IMR-90 (cell line): ENCODE results near the gene KRT10. TPM values are rescaled to one million over a fixed set of nuclear protein-coding genes. Genes with fewer than 3 reads are reported as not detected.

Source experiments
- ATAC-seq: fragments of 200-7000 bp; cut with Tn5 transposase; 2 replicates; pipeline ENCODE4 v1.9.1; 2020; ENCODE audit warnings: low read depth, mild to moderate bottlenecking, moderate library complexity
- BruUV-seq: library from RNA; stranded (reverse); fragments of 400-500 nt; replicated peaks from 2 replicates; lab custom pipeline; 2021; lab: Mats Ljungman, UMichigan
- CTCF ChIA-PET: fragments of 300-600 bp; formaldehyde crosslinking; extraction: SDS; loops from one replicate; lab custom pipeline; 2021; ENCODE audit warnings: antibody characterized with exemption; lab: Yijun Ruan, JAX
- POLR2A ChIA-PET: fragments of 300-600 bp; sonication (Branson Sonifier 250); formaldehyde crosslinking; loops from one replicate; lab custom pipeline; 2022; ENCODE audit warnings: antibody characterized with exemption; ENCODE audit not compliant: unreplicated experiment; lab: Charles Lee
- DNase-seq: peaks from one replicate; pipeline ENCODE4 v3.0.0; 2013
- H2AFZ ChIP-seq: replicated peaks from 2 replicates; pipeline ENCODE3; 2013; ENCODE audit warnings: low read length, mild to moderate bottlenecking; ENCODE audit not compliant: poor library complexity
- H2AK5ac ChIP-seq: 2 replicates; pipeline ENCODE4 v1.6.1; 2013; ENCODE audit warnings: low read depth, low read length, inconsistent platforms
- H2AK9ac ChIP-seq: replicated peaks from 2 replicates; pipeline ENCODE3; 2013; ENCODE audit warnings: mild to moderate bottlenecking, low read depth, low read length, moderate library complexity; ENCODE audit not compliant: poor library complexity
- H2BK120ac ChIP-seq: 2 replicates; pipeline ENCODE4 v1.6.1; 2013; ENCODE audit warnings: low read depth, low read length, inconsistent platforms
- H2BK15ac ChIP-seq: 3 replicates; pipeline ENCODE4 v1.6.1; 2013; ENCODE audit warnings: low read depth, low read length, inconsistent platforms
- H2BK20ac ChIP-seq: 2 replicates; pipeline ENCODE4 v1.6.1; 2013; ENCODE audit warnings: low read depth, mild to moderate bottlenecking, inconsistent platforms, low read length, moderate library complexity
- H2BK5ac ChIP-seq: 2 replicates; pipeline ENCODE4 v1.6.1; 2013; ENCODE audit warnings: mild to moderate bottlenecking, low read depth, low read length, inconsistent platforms; ENCODE audit not compliant: poor library complexity, severe bottlenecking
- H3K14ac ChIP-seq: replicated peaks from 2 replicates; pipeline ENCODE4 v1.6.1; 2013; ENCODE audit warnings: low read depth, low read length, inconsistent platforms
- H3K18ac ChIP-seq: 2 replicates; pipeline ENCODE4 v1.6.1; 2013; ENCODE audit warnings: low read depth, low read length, control low read depth
- H3K23ac ChIP-seq: 2 replicates; pipeline ENCODE4 v1.6.1; 2013; ENCODE audit warnings: low read depth, low read length, inconsistent platforms
- H3K27ac ChIP-seq: 2 replicates; pipeline ENCODE4 v1.5.1; 2013; ENCODE audit warnings: mild to moderate bottlenecking, control low read depth, low read length; ENCODE audit not compliant: insufficient read depth
- H3K27me3 ChIP-seq: 2 replicates; pipeline ENCODE4 v1.6.1; 2013; ENCODE audit warnings: low read length; ENCODE audit not compliant: control insufficient read depth, insufficient read depth
- H3K36me3 ChIP-seq: 2 replicates; pipeline ENCODE4 v1.6.1; 2013; ENCODE audit warnings: low read length, mixed read lengths; ENCODE audit not compliant: control insufficient read depth, insufficient read depth
- H3K4ac ChIP-seq: 2 replicates; pipeline ENCODE4 v1.6.1; 2013; ENCODE audit warnings: low read depth, low read length, inconsistent platforms
- H3K4me1 ChIP-seq: 2 replicates; pipeline ENCODE4 v1.6.1; 2013; ENCODE audit warnings: low read length, mixed read lengths; ENCODE audit not compliant: control insufficient read depth, insufficient read depth
- H3K4me2 ChIP-seq: 2 replicates; pipeline ENCODE4 v1.6.1; 2013; ENCODE audit warnings: low read depth, mild to moderate bottlenecking, control low read depth, low read length, moderate library complexity
- H3K4me3 ChIP-seq: 2 replicates; pipeline ENCODE4 v1.5.1; 2013; ENCODE audit warnings: low read depth, mild to moderate bottlenecking, control low read depth, low read length, moderate library complexity; ENCODE audit not compliant: insufficient read depth
- H3K56ac ChIP-seq: 2 replicates; pipeline ENCODE4 v1.6.1; 2013; ENCODE audit warnings: low read length, inconsistent platforms; ENCODE audit not compliant: insufficient read depth; ENCODE audit errors: extremely low read depth
- H3K79me1 ChIP-seq, 2 experiments: 2 replicates each; pipeline ENCODE4 v1.6.1; 2013; ENCODE audit warnings: low read length in 2 of 2, inconsistent platforms in 1 of 2, low read depth in 1 of 2
- H3K9ac ChIP-seq: 2 replicates; pipeline ENCODE4 v1.6.1; 2013; ENCODE audit warnings: low read depth, low read length, control low read depth
- H3K9me1 ChIP-seq: 2 replicates; pipeline ENCODE4 v1.6.1; 2013; ENCODE audit warnings: low read length, inconsistent platforms; ENCODE audit not compliant: insufficient read depth
- H3K9me3 ChIP-seq: 2 replicates; pipeline ENCODE4 v1.6.1; 2013; ENCODE audit warnings: low read length; ENCODE audit not compliant: control insufficient read depth, insufficient read depth
- H4K20me1 ChIP-seq: 2 replicates; pipeline ENCODE4 v1.6.1; 2013; ENCODE audit warnings: low read length, inconsistent platforms; ENCODE audit not compliant: insufficient read depth
- H4K5ac ChIP-seq: 2 replicates; pipeline ENCODE4 v1.6.1; 2013; ENCODE audit warnings: mild to moderate bottlenecking, low read depth, low read length, control low read depth
- H4K8ac ChIP-seq, 2 experiments: 2 replicates each; pipeline ENCODE4 v1.6.1; 2013; ENCODE audit warnings: low read depth in 2 of 2, low read length in 2 of 2, control low read depth in 1 of 2, inconsistent platforms in 1 of 2
- H4K91ac ChIP-seq: 2 replicates; pipeline ENCODE4 v1.6.1; 2013; ENCODE audit warnings: low read depth, low read length, inconsistent platforms; ENCODE audit not compliant: insufficient read depth
- BHLHE40 ChIP-seq: fragments of 150-350 bp; IDR thresholded peaks from 2 replicates; pipeline ENCODE4 v1.6.1; 2016; ENCODE audit warnings: mild to moderate bottlenecking, low read depth, low read length
- NFE2L2 ChIP-seq: fragments of 150-350 bp; IDR thresholded peaks from 2 replicates; pipeline ENCODE4 v1.6.1; 2016; ENCODE audit warnings: low read depth, mild to moderate bottlenecking, low read length
- RAD21 ChIP-seq: IDR thresholded peaks from 2 replicates; pipeline ENCODE4 v1.6.1; 2012; ENCODE audit warnings: low read length, improper control_type of control experiment
- RFX5 ChIP-seq: IDR thresholded peaks from 2 replicates; pipeline ENCODE4 v1.8.0; 2012; ENCODE audit warnings: low read depth, mild to moderate bottlenecking, low read length, moderate library complexity
- WGBS, 2 experiments: methylation state at CpG; one replicate each; pipeline versions ENCODE4 v1.1.5 to v1.1.7; 2013; ENCODE audit warnings: missing lambda C conversion rate in 2 of 2; ENCODE audit not compliant: insufficient read length in 1 of 2; ENCODE audit errors: extremely low coverage in 2 of 2; 5-methylcytosine and 5-hydroxymethylcytosine counted together
- dilution Hi-C: fragments of 300-500 bp; cut with HindIII; formaldehyde crosslinking; loops from one replicate; pipeline ENCODE4 v1.14.3; 2018; ENCODE audit warnings: low sequenced_read_pairs; ENCODE audit not compliant: unreplicated experiment
- in situ Hi-C: fragments of 300-500 bp; cut with MboI; formaldehyde crosslinking; loops from 3 replicates; pipeline ENCODE4 v1.14.3; 2019; ENCODE audit warnings: low sequenced_read_pairs, inconsistent platforms, mixed read lengths
- intact Hi-C: fragments of 100-400 bp; cut with micrococcal nuclease; formaldehyde crosslinking; loops from 2 replicates; pipeline ENCODE4 v1.10.0; 2022
- polyA plus RNA-seq, 3 experiments: library from polyadenylated mRNA; depleted of rRNA; stranded (reverse); fragments of >200 nt; gene quantifications; 2 replicates each; pipeline ENCODE4 v1.2.3, GENCODE V29; 2012; ENCODE audit warnings: low replicate concordance in 1 of 3
- total RNA-seq: library from RNA; depleted of rRNA; stranded (reverse); fragments of >200 nt; gene quantifications from 2 replicates; pipeline ENCODE4 v1.2.3, GENCODE V29; 2012

KRT10 gene
- total and polyA plus RNA-seq, 2 of the 4 experiments (the other 2 are of a cell fraction) = 0.18 to 18.3 TPM

DNA sequence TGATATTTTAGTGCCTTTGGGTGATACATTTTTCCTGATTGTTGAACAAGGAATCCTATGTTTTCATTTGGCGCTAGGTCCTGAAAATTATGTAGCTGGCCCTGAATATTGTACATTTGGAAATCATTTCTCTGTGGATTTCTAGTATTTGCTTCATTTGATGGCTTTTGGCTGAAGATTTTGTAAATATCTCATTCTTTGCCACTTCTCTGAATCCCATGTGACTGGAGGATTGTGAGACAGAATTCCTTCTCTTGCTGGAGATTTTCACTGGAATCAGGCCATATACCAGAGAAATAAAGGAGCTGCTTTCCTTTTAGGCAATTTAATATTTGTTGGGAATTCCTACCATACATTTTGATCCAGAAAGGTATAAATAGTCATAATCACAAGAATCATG, 31.3 kb downstream of the KRT10 start:
- no peak for DNase-seq

More for the DNA sequence above, 31.3 kb downstream of the KRT10 start:
- Histone ChIP-seq H3K79me1 (no peaks in the 10 kb centered on the region), H4K5ac (no peak overlapping the region), H3K14ac (no peak overlapping the region), H3K27ac (no peak overlapping the region), H4K20me1 (no peaks in the 10 kb centered on the region), H3K9ac (no peak overlapping the region), H3K4me2 (no peak overlapping the region), H4K8ac (no peak overlapping the region), H2AK5ac (no peak overlapping the region), H3K23ac (no peak overlapping the region), H2BK20ac (no peak overlapping the region), H3K4ac (no peak overlapping the region), H2AK9ac (no peak overlapping the region), H2BK120ac (no peak overlapping the region), H2AFZ (no peak overlapping the region), H3K27me3 (peaks cover 37% of the 10 kb centered on the region), H3K36me3 (no peaks in the 10 kb centered on the region), H3K9me3 (no peaks in the 10 kb centered on the region), H4K91ac (no peak overlapping the region), H3K18ac (no peak overlapping the region), H3K4me1 (no peaks in the 10 kb centered on the region), H2BK15ac (no peak overlapping the region), H3K9me1 (no peaks in the 10 kb centered on the region), H3K4me3 (no peak overlapping the region), H2BK5ac (no peak overlapping the region), H3K56ac (no peak overlapping the region)
- ChIA-PET POLR2A (no interaction called here), CTCF (interaction anchor here (0.8 to 1.9 kb wide), 4 partner anchors 13 to 857 kb away, joined by 3 to 6 read pairs (median 3); no protein-coding TSS in a partner anchor)
- dilution Hi-C loops = no loop called here
- no peak for ATAC-seq
- in situ Hi-C loops = loop anchor here (5.0 to 25.0 kb wide), 2 partner anchors 174 to 429 kb away; partner anchors contain the start of gene GJD3
- intact Hi-C loops = loop anchor here (1.0 to 10.0 kb wide), 4 partner anchors 143 to 426 kb away; partner anchors contain the start of gene GJD3
- no TSS peak for BruUV-seq
- no CpG with 5 or more reads among the region's 1 CpG for WGBS, 2 experiments
- no peak for TF ChIP-seq BHLHE40
- TF ChIP-seq RFX5 = no peak
- TF ChIP-seq NFE2L2 = no peak
- TF ChIP-seq RAD21 = no peak
